COLO668 (cell line): ENCODE data around the gene VSTM2L.

ENCODE experiments used
- DNase-seq: peaks from one replicate; lab custom pipeline; 2025; ENCODE audit not compliant: unreplicated experiment; lab: John Stamatoyannopoulos, UW

VSTM2L gene

DNA sequence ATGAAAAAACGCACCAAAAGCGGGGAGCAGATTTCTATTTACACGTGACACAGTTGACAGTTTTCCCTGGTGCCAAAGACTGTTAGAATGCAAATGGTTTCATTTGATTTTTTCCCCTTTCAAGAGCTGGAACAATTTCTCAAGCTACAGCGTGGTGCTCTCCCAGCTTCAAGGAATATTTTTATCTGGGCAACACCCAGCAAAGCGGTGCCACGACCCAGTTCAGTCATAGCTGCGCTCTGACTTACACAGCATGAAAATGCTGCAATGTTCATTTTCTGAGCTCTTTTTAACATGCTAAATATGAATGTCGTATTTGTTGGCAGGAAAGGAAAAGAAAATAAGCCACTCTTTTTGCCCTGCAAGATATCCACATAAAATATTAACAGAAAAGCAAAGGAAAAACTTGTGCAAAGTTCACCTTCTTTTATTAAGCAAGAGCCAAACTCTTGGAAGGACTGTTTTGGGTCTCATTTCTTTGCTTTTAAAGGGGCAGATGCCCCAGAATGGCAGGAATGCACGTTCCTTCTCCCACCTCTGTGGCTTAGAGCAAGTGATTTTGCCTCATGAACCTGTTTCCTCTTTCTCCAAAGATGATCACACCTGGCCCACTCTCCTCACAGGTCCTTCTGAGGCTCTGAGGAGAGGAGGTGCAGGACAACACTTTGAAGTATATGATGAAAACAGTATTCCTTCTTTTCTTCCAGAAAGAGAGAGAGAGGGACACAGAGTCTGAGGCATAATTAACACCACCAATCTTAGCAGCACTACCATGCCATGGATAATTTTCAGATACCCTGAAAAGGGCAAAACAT is 83.3 kb downstream of the VSTM2L start:
- no peak for DNase-seq

- no peak for DNase-seq
Observed at GRCh38 chr20:37986873-37987601, 84.1 kb downstream of the VSTM2L start.

DNA sequence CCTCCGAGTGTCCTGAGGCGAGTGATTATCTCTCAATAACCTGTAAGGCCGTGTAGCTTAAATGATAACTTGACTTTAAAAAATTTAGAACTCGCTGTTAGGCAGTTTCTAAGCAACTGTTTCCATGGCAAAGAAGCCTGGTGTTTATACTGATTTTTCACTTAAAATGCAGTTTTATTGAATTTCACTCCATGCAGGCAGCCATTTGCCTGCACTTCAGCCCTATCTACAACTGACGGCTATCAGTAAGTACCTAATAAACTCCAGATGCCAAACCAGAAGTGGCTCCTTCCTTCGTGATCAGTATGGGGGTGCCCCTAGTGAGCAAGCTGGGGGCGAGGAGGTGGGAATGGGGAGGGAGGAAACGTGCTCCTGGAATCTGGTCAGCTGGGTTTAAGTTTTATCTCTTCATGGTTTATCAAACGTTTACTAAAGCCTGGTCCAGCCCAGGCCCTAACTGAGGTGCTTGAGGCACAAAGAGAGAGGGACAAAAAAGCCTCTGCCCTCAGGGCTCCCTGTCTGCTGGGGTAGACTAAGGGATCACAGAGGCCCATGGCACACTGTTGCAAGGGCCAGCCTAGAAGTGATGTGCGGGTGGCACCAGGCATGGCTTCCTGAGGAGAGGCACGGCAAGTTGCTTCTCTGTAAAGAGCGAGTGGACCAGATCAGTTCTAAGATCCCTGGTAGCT is 84.8 kb downstream of the VSTM2L start:
- DNase-seq: no peak

- no peak for DNase-seq
Observed at GRCh38 chr20:37988306-37988954, 85.5 kb downstream of the VSTM2L start.

DNA sequence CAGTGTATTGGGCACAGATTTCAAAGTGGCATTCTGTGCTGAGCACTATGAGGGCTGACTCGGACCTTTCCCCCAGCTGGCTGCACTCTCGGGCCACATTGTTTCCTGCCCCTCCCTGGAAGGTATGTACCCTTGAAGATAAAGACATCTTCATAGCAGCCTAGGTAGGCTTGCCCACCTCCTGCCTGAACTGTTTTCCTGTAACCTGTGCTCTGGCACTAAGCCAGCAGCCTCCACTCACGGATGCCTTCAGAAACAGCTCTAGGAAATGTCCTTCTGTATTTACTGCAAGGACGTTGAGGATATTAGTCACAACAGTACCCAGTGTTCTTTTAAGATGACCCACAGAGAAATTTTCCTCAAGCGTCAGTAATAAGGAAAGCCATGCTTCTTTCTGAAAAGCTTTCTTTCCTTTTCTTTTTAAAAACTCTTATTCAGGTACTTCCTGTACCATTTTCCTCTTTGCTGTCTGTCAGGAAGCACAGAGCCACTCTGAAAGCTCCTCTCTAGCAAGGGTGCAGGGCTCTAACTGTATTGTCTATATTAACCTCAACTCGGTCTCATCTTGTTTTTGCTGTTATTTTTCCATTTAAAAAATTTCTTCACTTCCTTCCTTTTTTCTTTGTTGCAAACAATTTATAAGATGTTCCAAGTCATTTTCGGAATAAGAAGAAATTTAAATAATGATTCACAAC is 86.8 kb downstream of the VSTM2L start:
- peak; percentile 51 for DNase-seq

DNA sequence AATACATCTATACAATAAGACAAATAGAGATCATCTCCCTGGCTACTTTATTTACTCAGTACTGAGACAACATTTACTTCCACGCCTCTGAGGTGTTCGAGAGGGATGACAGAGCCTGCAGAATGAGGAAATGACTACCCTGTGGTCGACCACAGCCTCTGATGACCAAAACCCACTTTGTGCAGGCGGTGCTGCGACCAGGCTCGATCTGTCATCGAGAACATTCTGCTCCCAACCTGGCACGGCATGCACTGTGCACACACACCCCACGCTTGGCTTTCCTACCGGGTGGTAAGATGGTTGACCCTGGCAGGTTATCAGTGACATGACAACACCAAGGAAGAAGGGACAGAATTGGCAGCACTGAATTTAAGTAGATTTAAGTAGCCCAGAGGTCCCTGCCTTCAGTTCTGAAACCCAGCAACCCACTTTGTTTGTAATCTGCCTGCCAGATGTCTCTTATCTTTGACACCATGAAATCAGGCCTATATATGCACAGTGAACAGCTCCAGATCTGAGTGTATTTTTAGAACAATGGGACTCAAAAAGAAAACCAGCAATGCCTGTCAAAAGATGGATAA is 87.7 kb downstream of the VSTM2L start:
- DNase-seq: peak; percentile 81

DNA sequence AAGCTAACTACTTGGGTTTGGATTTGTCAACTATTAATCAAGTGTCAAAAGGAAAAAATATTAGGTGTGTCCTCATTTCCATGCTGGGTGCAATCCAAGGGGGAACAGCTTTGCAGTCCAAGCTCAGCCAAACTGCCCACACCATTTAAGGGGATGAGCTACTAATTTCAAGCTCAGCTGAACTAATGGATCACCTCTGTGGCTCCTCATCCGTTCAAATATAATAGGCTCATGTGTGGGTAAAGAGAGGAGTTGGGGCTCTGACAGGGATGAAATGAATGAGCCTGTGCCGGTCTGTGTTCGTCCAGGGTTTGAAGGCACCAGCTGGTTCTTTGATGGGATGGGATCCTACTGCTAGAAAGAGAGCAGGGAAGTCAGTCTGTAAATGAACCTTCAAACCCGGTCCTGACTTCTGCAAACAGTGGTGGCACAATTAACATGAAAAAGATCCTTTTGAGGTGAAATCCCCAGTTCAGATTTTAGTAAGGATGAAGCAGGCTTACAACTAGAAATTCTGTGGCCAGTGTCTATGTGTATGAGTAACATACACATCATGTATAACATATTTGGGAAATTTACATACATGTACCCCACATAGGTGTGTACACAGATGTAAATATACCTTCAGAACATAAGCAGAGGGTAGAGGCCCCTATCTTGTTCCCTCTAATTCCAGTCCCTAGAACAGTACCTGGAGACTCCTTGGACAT is 88.4 kb downstream of the VSTM2L start:
- no peak for DNase-seq

DNA sequence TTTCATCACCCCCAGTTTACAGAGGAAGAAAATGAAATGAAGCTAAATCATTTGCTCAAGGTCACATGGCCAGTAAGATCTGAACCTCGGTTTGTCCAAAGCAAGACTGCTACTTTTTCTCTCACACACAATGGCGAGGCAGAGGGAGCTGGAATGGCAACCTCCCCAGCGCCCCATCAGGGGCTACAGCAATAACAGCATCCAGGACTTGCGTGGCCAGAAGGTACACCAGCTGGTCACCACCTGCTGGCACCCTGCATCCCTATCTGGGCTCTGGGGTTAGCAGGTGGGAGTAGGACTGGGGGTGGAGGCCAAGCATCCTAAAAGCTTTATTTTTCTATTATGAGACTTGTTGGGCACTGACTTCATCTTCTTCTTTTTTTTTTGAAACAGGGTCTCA is 89.0 kb downstream of the VSTM2L start:
- peak; percentile 23 for DNase-seq

GRCh38 chr20:37992802-37993409 is 90.0 kb downstream of the VSTM2L start:
- DNase-seq: peak; percentile 12

DNA sequence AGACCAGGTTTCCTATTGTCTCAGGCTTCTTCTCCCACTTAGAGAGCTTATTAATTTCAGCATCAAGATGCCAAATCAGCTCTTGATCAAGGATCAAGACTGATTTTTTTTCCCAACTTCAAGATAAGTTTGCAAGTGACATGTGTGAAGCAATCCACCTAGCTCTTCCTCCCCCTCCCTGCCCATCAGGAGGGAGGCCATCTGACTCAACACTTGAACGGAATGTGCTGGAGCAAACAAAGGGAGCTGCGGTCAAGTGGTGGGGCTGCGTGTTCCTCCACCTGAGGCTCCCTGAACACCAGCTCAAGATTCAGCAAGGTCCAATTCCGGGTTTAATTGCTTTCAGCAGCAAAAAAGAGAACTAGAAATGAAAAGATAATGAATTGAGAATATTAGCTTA is 91.6 kb downstream of the VSTM2L start:
- peak; percentile 17 for DNase-seq
